GM23338 (cell line): ENCODE measurements around the gene ZFPL1. TPM values are rescaled to one million over a fixed set of nuclear protein-coding genes. Genes with fewer than 3 reads are reported as not detected.
A peak's percentile ranks its signal among the peaks of the same experiment; 100 is the strongest.

Experiments
- ATAC-seq: fragments of 200-7000 bp; cut with Tn5 transposase; 3 replicates; pipeline ENCODE4 v1.9.1; 2020
- DNase-seq: peaks from one replicate; pipeline ENCODE4 v3.0.0-alpha.2; 2015; ENCODE audit warnings: low spot score
- H2AFZ ChIP-seq: fragments of 200-600 bp; sonication (generic); 2 replicates; pipeline ENCODE4 v1.8.0; 2016; ENCODE audit warnings: antibody characterized with exemption, mild to moderate bottlenecking, moderate library complexity
- H3F3A ChIP-seq: fragments of 200-600 bp; sonication (generic); replicated peaks from 2 replicates; pipeline ENCODE4 v1.8.0; 2017; ENCODE audit warnings: antibody characterized with exemption, mixed run types, low read depth
- H3K27ac ChIP-seq: fragments of 200-600 bp; sonication (generic); 2 replicates; pipeline ENCODE4 v1.6.1; 2016; ENCODE audit warnings: low read depth
- H3K27me3 ChIP-seq: fragments of 200-600 bp; sonication (generic); 2 replicates; pipeline ENCODE4 v1.8.0; 2016; ENCODE audit warnings: mild to moderate bottlenecking, mixed run types, moderate library complexity; ENCODE audit not compliant: insufficient read depth
- H3K36me3 ChIP-seq: fragments of 200-600 bp; sonication (generic); 2 replicates; pipeline ENCODE4 v1.8.0; 2016; ENCODE audit warnings: mild to moderate bottlenecking; ENCODE audit not compliant: insufficient read depth
- H3K4me1 ChIP-seq: fragments of 200-600 bp; sonication (generic); 2 replicates; pipeline ENCODE4 v1.8.0; 2016; ENCODE audit warnings: mild to moderate bottlenecking, moderate library complexity; ENCODE audit not compliant: insufficient read depth
- H3K4me2 ChIP-seq: fragments of 200-600 bp; sonication (generic); 2 replicates; pipeline ENCODE4 v1.7.1; 2017; ENCODE audit warnings: mixed run types
- H3K4me3 ChIP-seq: fragments of 200-600 bp; sonication (generic); 2 replicates; pipeline ENCODE4 v1.6.1; 2016; ENCODE audit warnings: mixed run types
- H3K79me2 ChIP-seq: fragments of 200-600 bp; sonication (generic); replicated peaks from 2 replicates; pipeline ENCODE4 v1.8.0; 2017; ENCODE audit warnings: mild to moderate bottlenecking; ENCODE audit not compliant: insufficient read depth
- H3K9me2 ChIP-seq: fragments of 200-600 bp; sonication (generic); 2 replicates; pipeline ENCODE4 v1.8.0; 2017; ENCODE audit not compliant: insufficient read depth
- H4K20me1 ChIP-seq: fragments of 200-600 bp; sonication (generic); replicated peaks from 2 replicates; pipeline ENCODE4 v1.8.0; 2017; ENCODE audit warnings: mild to moderate bottlenecking; ENCODE audit not compliant: insufficient read depth
- H3K27ac Mint-ChIP-seq: 2 replicates; pipeline ENCODE4 v1.8.0; 2020; ENCODE audit warnings: inconsistent platforms, mild to moderate bottlenecking, moderate library complexity, mixed read lengths
- H3K27me3 Mint-ChIP-seq: 3 replicates; pipeline ENCODE4 v1.8.0; 2022; ENCODE audit warnings: low read depth, mild to moderate bottlenecking, moderate library complexity, mixed read lengths, inconsistent platforms; ENCODE audit not compliant: insufficient read depth, poor library complexity
- H3K36me3 Mint-ChIP-seq: 3 replicates; pipeline ENCODE4 v1.8.0; 2021; ENCODE audit warnings: low read depth, mild to moderate bottlenecking, inconsistent platforms, moderate library complexity, mixed read lengths
- H3K4me1 Mint-ChIP-seq: 3 replicates; pipeline ENCODE4 v1.8.0; 2020; ENCODE audit warnings: mild to moderate bottlenecking, inconsistent platforms, mixed read lengths
- H3K4me3 Mint-ChIP-seq: 3 replicates; pipeline ENCODE4 v1.8.0; 2021; ENCODE audit warnings: moderate library complexity, mild to moderate bottlenecking, inconsistent platforms, mixed read lengths
- H3K9me3 Mint-ChIP-seq: 3 replicates; pipeline ENCODE4 v1.8.0; 2020; ENCODE audit warnings: moderate library complexity, mild to moderate bottlenecking, inconsistent platforms, mixed read lengths
- EZH2 ChIP-seq: fragments of 200-600 bp; sonication (generic); IDR thresholded peaks from one replicate; pipeline ENCODE4 v1.8.0; 2017; ENCODE audit warnings: antibody characterized with exemption, mild to moderate bottlenecking, low read depth; ENCODE audit not compliant: unreplicated experiment
- NANOG ChIP-seq: IDR thresholded peaks from 2 replicates; pipeline ENCODE4 v1.6.1; 2016; ENCODE audit warnings: antibody characterized with exemption, borderline replicate concordance
- ZNF462 ChIP-seq: fragments of 250-450 bp; sonication (Bioruptor Pico); IDR thresholded peaks from 2 replicates; pipeline ENCODE4 v1.5.0; 2020; ENCODE audit warnings: mild to moderate bottlenecking, moderate library complexity
- polyA plus RNA-seq: library from polyadenylated mRNA; unstranded; fragments of >200 nt; fragmentation: Nextera tagmentation; extraction: Ambion mirVana; gene quantifications from 2 replicates; pipeline ENCODE4 v1.2.1, GENCODE V29; 2016
- total RNA-seq: library from RNA; depleted of rRNA; stranded (reverse); fragments of >200 nt; shearing (Covaris generic); gene quantifications from 2 replicates; pipeline ENCODE4 v1.2.3, GENCODE V29; 2014

ZFPL1 gene
- total and polyA plus RNA-seq, 2 experiments from 2014 or later = 26.3 to 26.8 TPM

GRCh38 chr11:65113361-65113756, 29.3 kb downstream of the ZFPL1 start (continued):
- TF ChIP-seq ZNF462 (CRISPR knock-in tag) = no peak

GRCh38 chr11:65113839-65114238, 29.8 kb downstream of the ZFPL1 start:
- H3K4me2 ChIP-seq = peak overlapping the region; percentile 99; the same call in 1 of the 2 replicates
- peaks cover 13% of the 10 kb centered on the region for H3K4me1 ChIP-seq
- peaks cover 23% of the 10 kb centered on the region for H3F3A ChIP-seq
- H3K27me3 Mint-ChIP-seq = peaks cover 52% of the 10 kb centered on the region
- TF ChIP-seq NANOG (no peak), EZH2 (no peak)
- no peaks in the 10 kb centered on the region for H3K36me3 ChIP-seq
- no peaks in the 10 kb centered on the region for H3K9me2 ChIP-seq
- peak overlapping the region; percentile 99; the same call in 1 of the 2 replicates for H3K4me3 ChIP-seq
- H3K36me3 Mint-ChIP-seq = peaks cover 35% of the 10 kb centered on the region
- ATAC-seq (no peak), DNase-seq (no peak)
- no peak overlapping the region for H2AFZ ChIP-seq
- no peak overlapping the region for H3K27ac ChIP-seq
- H3K4me1 Mint-ChIP-seq = peaks cover 33% of the 10 kb centered on the region
- peak overlapping the region; percentile 96 for H3K4me3 Mint-ChIP-seq
- H3K27ac Mint-ChIP-seq = no peak overlapping the region
- H4K20me1 ChIP-seq = peaks cover 5% of the 10 kb centered on the region; the same call in 1 of the 2 replicates
- peaks cover 2% of the 10 kb centered on the region; the same call in 2 of the 3 replicates for H3K9me3 Mint-ChIP-seq
- H3K27me3 ChIP-seq = no peaks in the 10 kb centered on the region
- H3K79me2 ChIP-seq = peaks cover 8% of the 10 kb centered on the region; the same call in 1 of the 2 replicates
